Colonic mucosa (tissue), 4 donors: ENCODE measurements around the gene ULK3. TPM values are rescaled to one million over a fixed set of nuclear protein-coding genes. Genes with fewer than 3 reads are reported as not detected.

Experiments
- DNase-seq: peaks from one replicate; pipeline ENCODE4 v3.0.0-alpha.2; 2020
- H3K27ac ChIP-seq: fragments of 200-600 bp; one replicate; pipeline ENCODE4 v1.8.0; 2021
- H3K27me3 ChIP-seq: fragments of 200-600 bp; one replicate; pipeline ENCODE4 v1.8.0; 2021
- H3K36me3 ChIP-seq: fragments of 200-600 bp; one replicate; pipeline ENCODE4 v1.8.0; 2021
- H3K4me1 ChIP-seq: fragments of 200-600 bp; one replicate; pipeline ENCODE4 v1.8.0; 2021; ENCODE audit warnings: mild to moderate bottlenecking
- H3K4me3 ChIP-seq: fragments of 200-600 bp; one replicate; pipeline ENCODE4 v1.8.0; 2021
- H3K9ac ChIP-seq, 2 donors: one replicate each; pipeline ENCODE4 v1.7.0; 2013; ENCODE audit warnings: control low read depth in 2 of 2, low read depth in 2 of 2, low read length in 2 of 2
- H3K9me3 ChIP-seq: fragments of 200-600 bp; one replicate; pipeline ENCODE4 v1.8.0; 2021
- intact Hi-C: fragments of 100-400 bp; cut with DNase I; formaldehyde crosslinking; loops from one replicate; pipeline ENCODE4 v1.14.1; 2022
- total RNA-seq, 2 donors: library from RNA; stranded (reverse); fragmentation: NEBNext Ultra II Directional in 1 of 2; extraction: Animal tissue kit (Norgen Biotek cat#: 25700) in 1 of 2; gene quantifications; one replicate each; pipeline ENCODE4 v1.2.1, GENCODE V29; 2021
- TF ChIP-seq, protein P1 (sequence below): fragments of 200-600 bp; IDR thresholded peaks from one replicate; pipeline ENCODE4 v1.8.0; 2022; ENCODE audit warnings: antibody characterized with exemption, mild to moderate bottlenecking
- donor health status: healthy.
- donor health status: DM: no; HTN: no; CAD: no.
- donor health status: DM: no; HTN: no; CAD: no.

Gene ULK3
- total RNA-seq, 2 donors from 2014 or later: 45.6 to 50.7 TPM

DNA sequence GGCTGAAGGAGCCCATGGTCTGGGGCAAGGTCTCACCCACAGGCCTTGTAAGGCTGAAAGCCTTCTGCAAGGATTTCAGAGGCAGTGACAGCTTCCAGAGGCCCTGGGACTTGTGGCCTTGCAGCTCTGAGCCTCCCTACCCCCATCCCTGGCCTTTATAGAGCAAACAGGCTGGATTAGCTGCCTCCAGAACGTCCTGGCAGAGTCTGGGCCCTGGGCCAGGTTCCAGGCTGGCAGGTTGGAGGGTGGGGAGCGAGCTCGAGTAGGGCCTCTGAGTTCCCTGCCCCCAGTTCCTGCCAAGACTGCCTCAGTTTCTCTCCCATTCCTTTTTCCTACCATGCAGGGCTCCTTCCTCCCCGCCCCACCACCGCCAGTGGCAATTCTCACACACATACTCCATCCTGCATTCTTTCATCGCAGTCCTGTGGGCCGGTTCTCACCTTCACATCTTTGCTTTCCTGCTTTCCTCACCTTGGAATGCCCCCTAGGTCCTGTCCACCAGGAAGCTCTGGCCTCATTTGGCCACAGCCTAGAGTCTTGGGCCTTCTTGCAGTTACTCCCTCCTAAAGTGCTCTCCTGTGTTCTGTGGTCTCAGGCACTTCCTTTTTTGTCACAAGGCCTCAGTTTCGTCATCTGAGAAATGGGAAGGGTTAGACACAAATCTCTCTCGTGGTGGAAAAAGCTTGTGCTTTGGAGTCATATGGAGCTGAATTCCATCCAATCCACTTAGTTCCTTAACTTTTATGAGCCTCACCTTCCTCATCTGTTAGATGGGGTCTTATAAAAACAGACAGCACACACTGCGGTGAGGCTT, 27.6 kb downstream of the ULK3 start:
- no peak overlapping the region for H3K4me3 ChIP-seq
- peaks cover 15% of the 10 kb centered on the region for H3K4me1 ChIP-seq
- no peaks in the 10 kb centered on the region for H3K9me3 ChIP-seq
- peak overlapping the region; percentile 57 to 78 for H3K9ac ChIP-seq
- no peaks in the 10 kb centered on the region for H3K27me3 ChIP-seq
- intact Hi-C loops: no loop called here
- peak overlapping the region; percentile 8 for H3K27ac ChIP-seq
- peak; percentile 89 for DNase-seq
- H3K36me3 ChIP-seq: no peaks in the 10 kb centered on the region
- TF ChIP-seq, protein P1, sequence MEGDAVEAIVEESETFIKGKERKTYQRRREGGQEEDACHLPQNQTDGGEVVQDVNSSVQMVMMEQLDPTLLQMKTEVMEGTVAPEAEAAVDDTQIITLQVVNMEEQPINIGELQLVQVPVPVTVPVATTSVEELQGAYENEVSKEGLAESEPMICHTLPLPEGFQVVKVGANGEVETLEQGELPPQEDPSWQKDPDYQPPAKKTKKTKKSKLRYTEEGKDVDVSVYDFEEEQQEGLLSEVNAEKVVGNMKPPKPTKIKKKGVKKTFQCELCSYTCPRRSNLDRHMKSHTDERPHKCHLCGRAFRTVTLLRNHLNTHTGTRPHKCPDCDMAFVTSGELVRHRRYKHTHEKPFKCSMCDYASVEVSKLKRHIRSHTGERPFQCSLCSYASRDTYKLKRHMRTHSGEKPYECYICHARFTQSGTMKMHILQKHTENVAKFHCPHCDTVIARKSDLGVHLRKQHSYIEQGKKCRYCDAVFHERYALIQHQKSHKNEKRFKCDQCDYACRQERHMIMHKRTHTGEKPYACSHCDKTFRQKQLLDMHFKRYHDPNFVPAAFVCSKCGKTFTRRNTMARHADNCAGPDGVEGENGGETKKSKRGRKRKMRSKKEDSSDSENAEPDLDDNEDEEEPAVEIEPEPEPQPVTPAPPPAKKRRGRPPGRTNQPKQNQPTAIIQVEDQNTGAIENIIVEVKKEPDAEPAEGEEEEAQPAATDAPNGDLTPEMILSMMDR: no peak

DNA sequence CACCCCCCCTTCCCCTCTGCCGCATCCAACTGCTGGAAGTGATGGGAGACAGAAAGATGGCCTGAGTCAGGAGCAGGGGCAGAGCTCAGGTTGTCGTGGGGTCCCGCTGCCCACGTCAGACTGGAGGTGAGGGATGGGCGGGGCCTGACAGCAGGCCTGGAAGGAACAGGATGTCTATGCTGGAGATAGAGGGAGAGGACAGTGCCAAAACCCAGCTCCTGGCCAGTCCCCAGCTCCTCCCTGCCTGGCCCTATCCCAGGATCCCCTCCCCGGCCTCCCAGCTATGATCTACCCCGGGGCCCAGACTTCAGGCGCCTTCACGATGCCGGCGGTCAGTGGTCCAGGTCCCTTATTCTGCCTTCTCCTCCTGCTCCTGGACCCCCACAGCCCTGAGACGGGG, 30.4 kb downstream of the ULK3 start, which contains the start of gene LMAN1L:
Gene LMAN1L (plus strand): TSS at position 303 of the 400 bp plus-strand sequence. CDS start 20 bp downstream, at position 323.
- H3K4me1 ChIP-seq: peaks cover 2% of the 10 kb centered on the region
- TF ChIP-seq, protein P1: no peak
- no peaks in the 10 kb centered on the region for H3K9me3 ChIP-seq
- no peak within 1 kb of the TSS for H3K9ac ChIP-seq
- H3K27ac ChIP-seq: no peak within 1 kb of the TSS
- no peaks in the 10 kb centered on the region for H3K36me3 ChIP-seq
- no peak for DNase-seq
- no peaks in the 10 kb centered on the region for H3K27me3 ChIP-seq
- intact Hi-C loops: no loop called here
- H3K4me3 ChIP-seq: no peak within 1 kb of the TSS

DNA sequence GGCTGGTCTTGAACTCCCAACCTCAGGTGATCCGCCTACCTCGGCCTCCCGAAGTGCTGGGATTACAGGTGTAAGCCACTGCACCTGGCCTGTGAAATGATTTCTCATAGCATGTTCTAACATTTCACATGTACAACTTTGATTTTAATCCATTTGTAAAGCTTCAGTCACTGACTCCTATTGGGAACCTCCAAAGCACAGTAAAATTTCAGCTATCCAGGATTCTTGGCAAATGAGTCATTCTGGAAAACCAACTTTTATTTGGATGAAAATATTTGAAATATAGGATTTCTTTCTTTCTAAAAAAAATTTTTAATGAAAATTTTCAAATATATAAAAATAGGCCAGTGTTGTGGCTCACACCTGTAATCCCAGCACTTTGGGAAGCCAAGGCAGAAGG, 33.0 kb downstream of the ULK3 start:
- H3K4me3 ChIP-seq: no peak overlapping the region
- no peak overlapping the region for H3K27ac ChIP-seq
- no peaks in the 10 kb centered on the region for H3K9me3 ChIP-seq
- H3K4me1 ChIP-seq: no peaks in the 10 kb centered on the region
- intact Hi-C loops: no loop called here
- TF ChIP-seq, protein P1: no peak
- DNase-seq: no peak
- no peak overlapping the region for H3K9ac ChIP-seq
- H3K27me3 ChIP-seq: no peaks in the 10 kb centered on the region
- no peaks in the 10 kb centered on the region for H3K36me3 ChIP-seq

DNA sequence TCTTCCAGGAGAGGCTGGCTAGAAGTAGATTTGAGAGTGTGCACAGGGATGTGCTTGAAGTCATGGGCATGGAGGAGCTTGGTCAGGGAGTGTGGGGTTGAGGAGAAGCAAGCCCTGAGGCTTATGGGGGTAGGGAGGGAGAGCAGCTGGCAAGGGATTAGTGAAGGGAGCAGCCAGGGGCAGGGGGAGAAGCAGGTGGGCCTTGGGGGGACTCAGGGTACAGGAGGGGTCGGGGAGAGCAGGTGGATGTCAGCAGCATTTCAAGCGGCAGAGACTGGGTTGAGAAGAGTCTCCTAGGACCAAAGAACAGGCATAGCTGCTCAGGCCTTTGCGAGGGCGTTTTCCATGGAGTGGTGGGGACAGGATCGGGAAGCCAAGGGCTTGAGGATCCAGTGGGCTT, 33.7 kb downstream of the ULK3 start:
- TF ChIP-seq, protein P1: no peak
- H3K9ac ChIP-seq: no peak overlapping the region
- intact Hi-C loops: no loop called here
- no peak overlapping the region for H3K4me3 ChIP-seq
- H3K27me3 ChIP-seq: no peaks in the 10 kb centered on the region
- H3K27ac ChIP-seq: no peak overlapping the region
- no peaks in the 10 kb centered on the region for H3K4me1 ChIP-seq
- H3K9me3 ChIP-seq: no peaks in the 10 kb centered on the region
- H3K36me3 ChIP-seq: no peaks in the 10 kb centered on the region
- no peak for DNase-seq

DNA sequence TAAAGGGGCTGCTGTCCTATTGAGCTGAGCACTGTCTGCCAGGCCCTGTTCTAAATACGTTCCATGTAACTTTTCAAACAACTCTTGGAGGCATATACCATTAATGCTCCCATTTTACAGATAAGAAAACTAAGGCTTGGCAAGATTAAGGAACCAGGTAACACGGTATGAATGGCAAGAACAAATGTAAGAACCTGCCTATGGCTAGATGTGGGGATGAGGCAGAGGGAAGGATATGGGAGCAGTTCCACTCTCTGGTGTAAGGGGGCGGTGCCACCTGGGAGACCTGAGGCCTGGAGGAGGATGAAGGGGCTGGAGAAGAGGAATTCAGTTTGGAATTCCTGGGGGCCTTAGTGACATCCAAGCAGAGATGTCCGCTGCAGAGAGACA, 34.1 kb downstream of the ULK3 start:
- no peaks in the 10 kb centered on the region for H3K9me3 ChIP-seq
- no peaks in the 10 kb centered on the region for H3K27me3 ChIP-seq
- no peak overlapping the region for H3K9ac ChIP-seq
- intact Hi-C loops: no loop called here
- DNase-seq: no peak
- H3K4me3 ChIP-seq: no peak overlapping the region
- no peaks in the 10 kb centered on the region for H3K4me1 ChIP-seq
- TF ChIP-seq, protein P1: no peak
- no peak overlapping the region for H3K27ac ChIP-seq
- H3K36me3 ChIP-seq: no peaks in the 10 kb centered on the region
